Stimulated activated CD8-positive, alpha-beta memory T cell treated with anti-CD3 and anti-CD28 coated beads, Interleukin-7, amount 100 ng/mL, for 48 hours (primary cell): ENCODE results near the gene MEGF6.
"Not testable (repeated sequence)": the region's sequence is repeated elsewhere in the genome, so short reads cannot be mapped to it uniquely, and the experiment has no call there.

Source experiments
- DNase-seq, 2 donors: peaks; one replicate each; pipeline ENCODE4 v3.0.0-alpha.2; 2020; ENCODE audit warnings: low read depth in 1 of 2; ENCODE audit errors: extremely low read depth in 1 of 2

The MEGF6 gene

GRCh38 chr1:3577711-3578432 is 33.4 kb downstream of the MEGF6 start:
- no peak for DNase-seq

GRCh38 chr1:3577300-3577699 is 34.0 kb downstream of the MEGF6 start:
- no peak for DNase-seq

GRCh38 chr1:3575993-3576392 is 35.3 kb downstream of the MEGF6 start:
- no peak for DNase-seq

- DNase-seq: not testable (repeated sequence)
These were observed 35.8 kb downstream of the MEGF6 start for GRCh38 chr1:3575515-3575914.

DNA sequence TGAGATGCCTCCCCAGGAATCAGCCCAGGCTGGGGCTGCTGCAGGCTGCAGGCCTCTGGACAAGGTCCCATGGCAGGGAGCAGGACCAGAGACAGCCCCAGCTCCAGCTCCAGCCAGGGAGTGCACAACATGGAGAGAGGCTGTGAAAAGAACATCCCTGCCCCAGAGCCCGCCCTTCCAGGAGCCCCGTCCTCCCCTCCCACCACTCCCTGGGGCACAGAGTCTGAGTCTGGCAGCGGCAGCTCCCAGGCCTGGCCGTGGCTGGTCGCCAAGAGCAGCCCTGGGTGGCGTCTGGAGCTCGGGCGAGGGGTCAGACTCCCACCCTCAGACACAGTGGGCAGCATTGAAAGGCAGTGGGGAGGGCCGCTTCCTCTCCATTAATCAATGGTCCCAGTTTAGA is 37.8 kb downstream of the MEGF6 start:
- no peak for DNase-seq

DNA sequence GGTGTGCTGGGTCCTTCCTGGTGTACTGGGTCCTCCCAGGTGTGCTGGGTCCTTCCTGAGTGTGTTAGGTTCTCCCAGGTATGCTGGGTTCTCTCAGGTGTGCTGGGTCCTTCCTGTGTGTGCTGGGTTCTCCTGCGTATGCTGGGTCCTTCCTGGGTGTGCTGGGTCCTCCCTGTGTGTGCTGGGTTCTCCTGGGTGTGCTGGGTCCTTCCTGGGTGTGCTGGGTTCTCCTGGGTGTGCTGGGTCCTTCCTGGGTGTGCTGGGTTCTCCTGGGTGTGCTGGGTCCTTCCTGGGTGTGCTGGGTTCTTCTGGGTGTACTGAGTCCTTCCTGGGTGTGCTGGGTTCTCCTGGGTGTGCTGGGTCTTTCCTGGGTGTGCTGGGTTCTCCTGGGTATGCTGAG is 38.7 kb downstream of the MEGF6 start:
- not testable (repeated sequence) for DNase-seq

DNA sequence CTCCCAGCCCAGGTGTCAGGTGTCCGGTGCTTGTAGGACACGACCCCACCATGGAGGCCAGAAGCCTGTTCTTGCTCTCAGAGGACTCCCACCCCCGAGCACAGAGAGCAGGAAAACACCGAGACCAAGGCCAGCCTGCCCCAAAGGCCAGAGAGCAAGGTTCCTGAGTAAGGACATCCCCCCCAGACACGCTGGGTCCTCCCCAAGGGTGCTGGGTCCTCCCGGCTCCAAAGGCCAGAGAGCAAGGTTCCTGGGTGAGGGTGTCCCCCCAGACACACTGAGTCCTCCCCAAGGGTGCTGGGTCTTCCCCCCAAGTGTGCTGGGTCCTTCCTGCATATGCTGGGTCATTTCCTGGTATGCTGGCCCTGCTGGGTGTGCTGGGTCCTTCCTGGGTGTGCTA is 40.0 kb downstream of the MEGF6 start:
- DNase-seq: no peak

- no peak for DNase-seq
These were observed 41.0 kb downstream of the MEGF6 start for GRCh38 chr1:3570066-3570986.

- no peak for DNase-seq
These were observed 41.9 kb downstream of the MEGF6 start for GRCh38 chr1:3569436-3569835.

DNA sequence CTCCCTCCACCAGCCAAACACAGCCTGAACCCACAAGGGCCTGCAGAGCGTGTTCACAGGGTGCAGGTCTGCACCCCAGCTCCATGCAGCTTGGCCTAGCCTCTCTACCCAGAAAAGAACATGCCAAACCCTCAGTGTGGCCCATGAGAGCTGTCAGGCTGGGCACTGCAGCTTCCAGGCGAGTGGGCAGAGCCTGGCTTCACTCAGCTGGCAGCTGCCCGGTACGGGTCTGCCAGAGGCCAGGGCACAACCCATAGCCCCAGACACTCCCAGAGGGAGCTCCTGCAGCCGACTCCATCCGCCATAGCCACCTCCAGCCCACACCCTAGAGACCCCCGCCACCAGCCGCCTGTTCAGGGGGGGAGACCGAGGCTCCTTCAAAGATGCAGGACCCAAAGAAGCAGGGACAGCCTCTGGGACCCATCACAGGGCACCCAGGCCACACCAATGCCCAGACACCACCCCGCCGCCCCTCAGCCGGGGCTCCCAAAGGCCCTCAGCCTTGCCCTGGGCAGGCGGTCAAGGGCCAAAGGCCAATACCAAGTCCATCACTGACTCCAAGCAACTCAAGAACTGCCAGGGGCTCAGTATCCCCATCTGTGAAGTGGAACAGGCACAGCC is 42.4 kb downstream of the MEGF6 start:
- no peak for DNase-seq

GRCh38 chr1:3566951-3567804 is 44.1 kb downstream of the MEGF6 start:
- DNase-seq: no peak

DNA sequence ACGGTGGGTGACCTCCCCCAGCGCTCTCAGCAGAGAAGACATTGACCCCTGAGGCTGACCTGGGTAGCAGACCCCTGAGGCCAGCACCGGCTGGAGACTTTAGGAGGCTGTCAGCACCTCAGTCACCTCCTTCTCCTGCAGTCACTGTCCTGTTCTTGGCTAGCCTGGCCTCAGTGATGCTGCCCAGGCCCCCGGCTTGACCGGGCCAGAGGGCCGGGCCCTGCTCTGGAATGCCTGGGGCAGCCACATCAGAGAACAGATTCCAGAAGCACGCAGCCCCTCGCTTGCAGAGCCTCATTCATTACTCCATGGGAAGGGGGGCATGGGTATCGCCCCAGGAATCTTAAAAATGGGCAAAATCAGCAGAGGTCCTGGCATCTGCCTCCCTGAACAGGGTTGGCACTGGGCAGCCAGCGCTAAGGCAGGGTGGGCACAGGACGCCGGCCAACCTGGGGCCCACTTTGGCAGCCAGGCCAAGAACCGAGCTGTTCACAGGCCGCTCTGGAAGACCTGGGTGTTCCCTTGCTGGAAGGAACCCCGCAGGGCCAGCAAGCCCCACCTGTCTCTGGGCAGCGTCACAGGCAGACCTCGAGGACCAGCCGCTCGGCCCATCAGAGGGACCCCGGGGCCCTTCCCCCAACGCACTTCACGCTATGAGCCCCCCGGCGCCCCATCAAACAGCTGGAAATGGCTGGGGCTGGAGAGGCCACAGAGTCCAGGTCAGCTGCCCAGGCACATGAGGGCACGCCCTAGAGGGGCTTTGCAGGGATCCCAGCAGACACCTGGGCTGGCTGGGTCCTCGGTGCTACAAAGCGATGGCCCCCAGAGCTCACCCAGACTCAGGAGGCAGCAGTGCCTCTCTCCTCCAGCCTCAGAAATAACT is 45.1 kb downstream of the MEGF6 start:
- no peak for DNase-seq

- DNase-seq: no peak
These were observed 46.1 kb downstream of the MEGF6 start for GRCh38 chr1:3564921-3565831.

GRCh38 chr1:3563610-3564009 is 47.7 kb downstream of the MEGF6 start:
- DNase-seq: no peak

DNA sequence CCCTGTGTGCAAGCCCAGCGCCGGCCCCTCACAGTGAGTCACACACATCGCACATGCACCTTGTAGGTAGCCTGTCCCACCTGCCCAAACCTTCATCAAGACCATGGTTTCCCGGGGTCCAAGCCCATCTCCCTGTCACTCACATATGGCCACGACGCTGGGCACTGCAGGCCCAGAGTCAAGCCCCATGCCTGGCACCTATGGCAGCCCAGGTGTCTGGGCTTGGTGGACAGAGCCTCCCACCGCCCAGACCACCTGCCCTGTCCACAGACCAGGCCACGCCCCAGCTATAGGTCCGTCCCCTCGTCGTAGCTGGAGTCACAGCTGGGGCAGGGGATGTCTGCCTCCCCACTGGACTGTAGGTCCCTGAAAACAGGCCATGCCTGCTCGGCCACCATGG is 48.2 kb downstream of the MEGF6 start:
- DNase-seq: no peak

DNA sequence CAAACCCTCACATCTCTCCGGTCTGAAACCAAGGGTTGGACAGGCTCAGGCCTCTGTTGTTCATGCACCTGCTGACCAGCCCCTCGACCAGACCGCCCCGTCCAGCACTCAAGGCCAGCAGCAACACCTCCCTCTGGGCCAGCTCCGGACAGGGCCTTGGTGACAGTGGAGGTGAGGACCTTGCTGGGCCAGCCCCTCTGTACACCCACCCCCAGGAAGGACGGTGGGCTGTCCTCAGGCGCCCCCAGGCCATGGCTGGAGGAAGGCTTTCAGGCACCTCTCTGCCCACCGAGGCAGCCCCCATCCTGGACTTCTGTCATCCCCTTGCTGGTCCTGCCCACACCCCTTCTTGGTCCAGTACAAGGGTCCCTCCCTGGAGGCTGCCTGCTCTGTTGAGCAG is 48.6 kb downstream of the MEGF6 start:
- no peak for DNase-seq

GRCh38 chr1:3561702-3562101 is 49.6 kb downstream of the MEGF6 start:
- DNase-seq: no peak

DNA sequence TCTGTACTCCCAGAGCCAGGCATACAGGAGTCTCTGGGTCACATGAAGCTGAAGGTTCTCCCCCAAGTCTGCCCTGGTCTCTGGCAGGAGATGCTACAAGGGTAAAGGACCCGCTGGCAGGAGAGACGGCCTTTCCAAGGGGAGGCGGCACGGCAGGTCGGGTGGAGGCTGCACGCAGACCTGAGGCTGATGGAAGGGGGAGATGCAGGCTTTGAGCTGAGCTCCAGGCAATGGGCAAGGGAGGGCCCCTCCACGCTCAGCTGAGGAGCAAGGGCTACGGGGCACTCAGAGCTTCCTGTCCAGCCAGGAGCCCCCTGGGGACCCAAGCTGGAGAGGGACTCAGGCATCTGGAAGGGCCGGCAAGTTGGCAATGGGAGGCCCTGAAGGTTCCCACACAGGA is 50.3 kb downstream of the MEGF6 start:
- DNase-seq: no peak
